Superior temporal gyrus (tissue), 1 donor: ENCODE data around the gene LRMDA.

ENCODE experiments used
- DNase-seq: peaks from one replicate; pipeline ENCODE4 v3.0.0-alpha.2; 2016; ENCODE audit errors: extremely low spot score

LRMDA gene

GRCh38 chr10:75446508-75446907 lies 15.1 kb downstream of the LRMDA start:
- DNase-seq: no peak

- no peak for DNase-seq
These were observed 16.7 kb downstream of the LRMDA start for GRCh38 chr10:75448166-75448565.

- no peak for DNase-seq
These were observed 18.1 kb downstream of the LRMDA start for GRCh38 chr10:75449382-75450074.

- no peak for DNase-seq
These were observed 18.6 kb downstream of the LRMDA start for GRCh38 chr10:75450075-75450445.

- DNase-seq: no peak
These were observed 19.5 kb downstream of the LRMDA start for GRCh38 chr10:75450644-75451640.

- no peak for DNase-seq
These were observed 20.4 kb downstream of the LRMDA start for GRCh38 chr10:75451831-75452230.

GRCh38 chr10:75452997-75453396 lies 21.6 kb downstream of the LRMDA start:
- DNase-seq: no peak

GRCh38 chr10:75456122-75456521 lies 24.7 kb downstream of the LRMDA start:
- no peak for DNase-seq

- DNase-seq: no peak
These were observed 28.6 kb downstream of the LRMDA start for GRCh38 chr10:75460059-75460458.

GRCh38 chr10:75461672-75462649 lies 30.5 kb downstream of the LRMDA start:
- DNase-seq: no peak

- no peak for DNase-seq
These were observed 31.4 kb downstream of the LRMDA start for GRCh38 chr10:75462865-75463264.

- DNase-seq: no peak
These were observed 33.3 kb downstream of the LRMDA start for GRCh38 chr10:75464478-75465449.

- no peak for DNase-seq
These were observed 34.0 kb downstream of the LRMDA start for GRCh38 chr10:75465450-75465827.

- DNase-seq: no peak
These were observed 34.6 kb downstream of the LRMDA start for GRCh38 chr10:75466001-75466400.

- DNase-seq: no peak
These were observed 35.5 kb downstream of the LRMDA start for GRCh38 chr10:75466886-75467285.

- no peak for DNase-seq
These were observed 37.2 kb downstream of the LRMDA start for GRCh38 chr10:75468612-75469005.

GRCh38 chr10:75469006-75469616 lies 37.7 kb downstream of the LRMDA start:
- peak; percentile 16 for DNase-seq

- DNase-seq: no peak
These were observed 39.5 kb downstream of the LRMDA start for GRCh38 chr10:75470901-75471300.

- DNase-seq: no peak
These were observed 41.3 kb downstream of the LRMDA start for GRCh38 chr10:75472685-75473084.

GRCh38 chr10:75474106-75474505 lies 42.7 kb downstream of the LRMDA start:
- DNase-seq: no peak
